SK-N-SH (cell line): ENCODE data around the gene ZNF138.
"Not testable (repeated sequence)": the region's sequence is repeated elsewhere in the genome, so short reads cannot be mapped to it uniquely, and the experiment has no call there.

Experiments used
- CHD2 ChIP-seq: fragments of 150-350 bp; IDR thresholded peaks from 2 replicates; pipeline ENCODE4 v1.6.1; 2018; ENCODE audit warnings: low read length; ENCODE audit not compliant: partially characterized antibody
- EP300 ChIP-seq, 2 experiments: IDR thresholded peaks; 2 replicates each; pipeline versions ENCODE4 v1.4.0 to v1.6.1; 2012; ENCODE audit warnings: borderline replicate concordance in 1 of 2, low read depth in 1 of 2, low read length in 1 of 2
- FOXM1 ChIP-seq: IDR thresholded peaks from 2 replicates; pipeline ENCODE4 v1.4.0; 2012; ENCODE audit warnings: low read depth, mild to moderate bottlenecking
- MXI1 ChIP-seq: IDR thresholded peaks from 2 replicates; pipeline ENCODE4 v1.6.1; 2012; ENCODE audit warnings: mild to moderate bottlenecking, low read depth, low read length, improper control_type of control experiment
- RCOR1 ChIP-seq: fragments of 150-350 bp; IDR thresholded peaks from 2 replicates; pipeline ENCODE4 v1.6.1; 2017; ENCODE audit warnings: antibody characterized with exemption, low read length
- TF ChIP-seq, protein P1 (sequence below): fragments of 150-350 bp; IDR thresholded peaks from 2 replicates; pipeline ENCODE4 v1.6.1; 2016; ENCODE audit warnings: mild to moderate bottlenecking, low read depth, low read length
- TF ChIP-seq, protein P2 (sequence below): fragments of 200-600 bp; sonication (generic); IDR thresholded peaks from 2 replicates; pipeline ENCODE4 v1.6.1; 2017; ENCODE audit warnings: antibody characterized with exemption, mild to moderate bottlenecking, moderate library complexity
- TF ChIP-seq, protein P3 (sequence below): fragments of 150-350 bp; IDR thresholded peaks from 2 replicates; pipeline ENCODE4 v1.6.1; 2017; ENCODE audit warnings: antibody characterized with exemption, low read length, low read depth, borderline replicate concordance

DNA sequence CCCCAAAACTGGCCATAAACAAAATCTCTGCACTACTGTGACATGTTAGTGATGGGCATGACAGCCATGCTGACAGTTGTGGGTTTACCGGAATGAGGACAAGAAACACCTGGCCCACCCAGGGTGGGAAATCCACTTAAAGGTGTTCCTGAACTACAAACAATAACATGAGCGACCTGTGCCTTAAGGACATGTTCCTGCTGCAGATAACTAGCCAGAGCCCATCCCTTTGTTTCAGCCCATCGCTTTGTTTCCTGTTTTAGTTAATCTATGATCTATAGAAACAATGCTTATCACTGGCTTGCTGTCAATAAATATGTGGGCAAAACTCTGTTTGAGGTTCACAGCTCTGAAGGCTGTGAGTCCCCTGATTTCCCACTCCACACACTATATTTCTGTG lies 69.3 kb downstream of the ZNF138 start:
- not testable (repeated sequence) for TF ChIP-seq EP300 (IDR thresholded peaks at IDR 0.05; ENCODE audit: borderline replicate concordance in 1 of 2, low read depth in 1 of 2, low read length in 1 of 2); CHD2; FOXM1; RCOR1; MXI1
- TF ChIP-seq, protein P1, sequence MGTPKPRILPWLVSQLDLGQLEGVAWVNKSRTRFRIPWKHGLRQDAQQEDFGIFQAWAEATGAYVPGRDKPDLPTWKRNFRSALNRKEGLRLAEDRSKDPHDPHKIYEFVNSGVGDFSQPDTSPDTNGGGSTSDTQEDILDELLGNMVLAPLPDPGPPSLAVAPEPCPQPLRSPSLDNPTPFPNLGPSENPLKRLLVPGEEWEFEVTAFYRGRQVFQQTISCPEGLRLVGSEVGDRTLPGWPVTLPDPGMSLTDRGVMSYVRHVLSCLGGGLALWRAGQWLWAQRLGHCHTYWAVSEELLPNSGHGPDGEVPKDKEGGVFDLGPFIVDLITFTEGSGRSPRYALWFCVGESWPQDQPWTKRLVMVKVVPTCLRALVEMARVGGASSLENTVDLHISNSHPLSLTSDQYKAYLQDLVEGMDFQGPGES = not testable (repeated sequence)
- TF ChIP-seq, protein P2, sequence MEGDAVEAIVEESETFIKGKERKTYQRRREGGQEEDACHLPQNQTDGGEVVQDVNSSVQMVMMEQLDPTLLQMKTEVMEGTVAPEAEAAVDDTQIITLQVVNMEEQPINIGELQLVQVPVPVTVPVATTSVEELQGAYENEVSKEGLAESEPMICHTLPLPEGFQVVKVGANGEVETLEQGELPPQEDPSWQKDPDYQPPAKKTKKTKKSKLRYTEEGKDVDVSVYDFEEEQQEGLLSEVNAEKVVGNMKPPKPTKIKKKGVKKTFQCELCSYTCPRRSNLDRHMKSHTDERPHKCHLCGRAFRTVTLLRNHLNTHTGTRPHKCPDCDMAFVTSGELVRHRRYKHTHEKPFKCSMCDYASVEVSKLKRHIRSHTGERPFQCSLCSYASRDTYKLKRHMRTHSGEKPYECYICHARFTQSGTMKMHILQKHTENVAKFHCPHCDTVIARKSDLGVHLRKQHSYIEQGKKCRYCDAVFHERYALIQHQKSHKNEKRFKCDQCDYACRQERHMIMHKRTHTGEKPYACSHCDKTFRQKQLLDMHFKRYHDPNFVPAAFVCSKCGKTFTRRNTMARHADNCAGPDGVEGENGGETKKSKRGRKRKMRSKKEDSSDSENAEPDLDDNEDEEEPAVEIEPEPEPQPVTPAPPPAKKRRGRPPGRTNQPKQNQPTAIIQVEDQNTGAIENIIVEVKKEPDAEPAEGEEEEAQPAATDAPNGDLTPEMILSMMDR = not testable (repeated sequence)
- TF ChIP-seq, protein P3, sequence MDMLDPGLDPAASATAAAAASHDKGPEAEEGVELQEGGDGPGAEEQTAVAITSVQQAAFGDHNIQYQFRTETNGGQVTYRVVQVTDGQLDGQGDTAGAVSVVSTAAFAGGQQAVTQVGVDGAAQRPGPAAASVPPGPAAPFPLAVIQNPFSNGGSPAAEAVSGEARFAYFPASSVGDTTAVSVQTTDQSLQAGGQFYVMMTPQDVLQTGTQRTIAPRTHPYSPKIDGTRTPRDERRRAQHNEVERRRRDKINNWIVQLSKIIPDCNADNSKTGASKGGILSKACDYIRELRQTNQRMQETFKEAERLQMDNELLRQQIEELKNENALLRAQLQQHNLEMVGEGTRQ = not testable (repeated sequence)
